NCI-H2107 treated with DMSO at 0.1 percent for 48 hours (cell line): ENCODE data around the gene FBXL22.

ENCODE experiments used
- DNase-seq: peaks from one replicate; lab custom pipeline; 2025; ENCODE audit not compliant: unreplicated experiment; lab: John Stamatoyannopoulos, UW

The FBXL22 gene, protein sequence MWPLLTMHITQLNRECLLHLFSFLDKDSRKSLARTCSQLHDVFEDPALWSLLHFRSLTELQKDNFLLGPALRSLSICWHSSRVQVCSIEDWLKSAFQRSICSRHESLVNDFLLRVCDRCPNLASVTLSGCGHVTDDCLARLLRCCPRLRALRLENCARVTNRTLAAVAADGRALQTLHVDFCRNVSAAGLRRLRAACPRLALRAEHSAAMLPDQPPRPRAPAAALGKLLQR

DNA sequence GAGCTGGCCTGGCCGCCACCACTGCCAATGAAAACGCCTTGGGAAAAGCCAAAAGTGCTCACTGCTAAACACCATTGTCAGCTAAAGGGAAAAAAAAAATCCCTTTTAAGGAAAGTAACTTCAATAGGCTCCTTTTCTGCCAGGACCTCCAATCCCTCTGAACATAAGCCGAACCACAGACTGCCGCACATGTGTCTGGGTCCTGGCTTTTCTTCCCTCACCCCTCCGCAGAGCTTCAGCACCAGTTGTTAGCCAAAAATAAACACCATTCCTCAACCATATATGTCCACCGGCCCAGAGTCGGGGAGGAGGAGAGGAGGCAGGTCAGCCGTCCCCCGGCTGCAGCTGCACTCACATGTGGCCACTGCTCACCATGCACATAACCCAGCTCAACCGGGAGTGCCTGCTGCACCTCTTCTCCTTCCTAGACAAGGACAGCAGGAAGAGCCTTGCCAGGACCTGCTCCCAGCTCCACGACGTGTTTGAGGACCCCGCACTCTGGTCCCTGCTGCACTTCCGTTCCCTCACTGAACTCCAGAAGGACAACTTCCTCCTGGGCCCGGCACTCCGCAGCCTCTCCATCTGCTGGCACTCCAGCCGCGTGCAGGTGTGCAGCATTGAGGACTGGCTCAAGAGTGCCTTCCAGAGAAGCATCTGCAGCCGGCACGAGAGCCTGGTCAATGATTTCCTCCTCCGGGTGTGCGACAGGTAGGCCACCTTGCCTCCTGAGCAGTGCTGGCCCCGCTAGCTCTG, at the start of gene FBXL22:
TSS of gene FBXL22 (plus strand) at position 350 of the 753 bp plus-strand sequence. CDS start at position 356, 6 bp downstream.
- DNase-seq: no peak

DNA sequence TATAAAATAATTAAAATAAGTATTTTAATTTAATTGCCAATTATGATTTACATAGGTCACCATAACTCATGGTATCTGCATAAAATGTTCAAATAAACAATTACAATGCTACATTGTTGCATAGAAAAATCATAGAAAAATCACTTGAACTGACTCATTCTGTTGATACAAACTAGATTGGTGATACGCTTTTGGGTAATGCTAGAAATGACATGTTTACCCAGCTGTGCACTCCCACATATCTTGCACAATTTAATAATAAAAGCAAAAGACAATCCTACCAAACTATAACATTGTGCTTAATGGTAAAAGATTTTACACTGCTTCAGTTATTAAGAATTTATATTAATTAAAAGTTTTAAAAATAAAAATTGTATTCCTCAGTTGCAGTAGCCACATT, 45.8 kb upstream of the FBXL22 start:
- DNase-seq: no peak

DNA sequence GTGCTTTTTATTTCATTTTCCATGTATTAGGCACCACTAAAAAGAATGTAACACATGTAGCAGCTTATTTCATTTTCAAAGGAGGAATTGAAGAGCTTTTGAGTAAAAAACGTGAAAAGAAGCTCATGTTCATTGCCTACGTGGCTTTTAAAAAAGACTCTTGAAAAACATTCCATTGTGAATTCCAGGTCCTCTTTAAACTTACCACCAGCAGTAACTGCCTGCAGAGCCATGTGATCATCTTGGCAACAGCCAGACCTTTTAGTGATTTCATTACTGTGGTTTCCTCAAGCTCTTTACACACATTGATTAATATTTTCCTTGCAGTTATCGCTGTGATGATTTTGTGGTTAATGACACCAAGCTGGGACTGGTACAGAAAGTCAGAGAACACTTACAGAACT, 43.8 kb upstream of the FBXL22 start:
- peak; percentile 18 for DNase-seq

DNA sequence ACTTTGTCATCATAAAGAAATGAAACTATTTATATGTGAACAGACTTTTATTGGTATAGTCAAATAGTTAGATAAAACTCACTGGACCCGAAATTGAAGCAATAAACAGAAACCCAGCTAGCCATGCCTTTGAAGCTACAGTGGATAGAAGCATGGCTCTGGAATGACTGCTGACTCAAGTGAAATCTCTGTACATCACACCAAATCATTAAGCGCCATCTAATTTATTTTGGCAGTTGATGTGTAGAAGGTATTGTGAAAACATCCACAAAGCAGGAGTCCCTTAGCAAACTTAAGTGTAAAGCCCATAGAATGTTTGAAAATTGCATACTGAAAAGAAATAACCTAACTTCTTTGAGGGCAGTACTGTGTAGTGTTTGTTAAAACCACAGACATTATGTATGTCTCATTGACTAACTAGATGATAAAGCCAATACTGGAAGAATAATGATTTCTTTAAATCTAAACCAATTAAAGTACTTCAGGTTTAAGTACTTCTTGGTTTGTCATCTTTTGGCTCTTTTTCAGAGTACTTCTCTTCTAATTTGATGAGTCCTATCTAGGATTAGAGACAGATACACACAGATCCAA, 42.8 kb upstream of the FBXL22 start:
- no peak for DNase-seq

DNA sequence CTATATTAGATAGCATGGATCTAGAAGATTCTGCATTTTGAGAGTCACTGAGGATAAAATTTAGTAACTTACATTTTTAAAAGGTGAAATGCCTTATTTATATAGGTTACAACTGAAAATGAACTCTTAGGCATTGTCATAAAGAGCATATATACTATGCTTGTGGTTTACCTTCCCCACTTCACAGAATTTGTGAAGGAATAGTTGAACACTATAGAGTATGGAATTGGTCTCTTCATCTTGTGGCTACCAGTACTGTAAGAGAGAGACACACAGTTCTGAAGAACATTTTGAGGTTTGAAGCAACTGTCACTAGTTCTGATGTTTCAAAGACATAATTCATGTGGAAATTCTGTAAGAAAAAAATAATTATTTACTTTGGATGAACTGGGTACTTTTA, 41.7 kb upstream of the FBXL22 start:
- no peak for DNase-seq

DNA sequence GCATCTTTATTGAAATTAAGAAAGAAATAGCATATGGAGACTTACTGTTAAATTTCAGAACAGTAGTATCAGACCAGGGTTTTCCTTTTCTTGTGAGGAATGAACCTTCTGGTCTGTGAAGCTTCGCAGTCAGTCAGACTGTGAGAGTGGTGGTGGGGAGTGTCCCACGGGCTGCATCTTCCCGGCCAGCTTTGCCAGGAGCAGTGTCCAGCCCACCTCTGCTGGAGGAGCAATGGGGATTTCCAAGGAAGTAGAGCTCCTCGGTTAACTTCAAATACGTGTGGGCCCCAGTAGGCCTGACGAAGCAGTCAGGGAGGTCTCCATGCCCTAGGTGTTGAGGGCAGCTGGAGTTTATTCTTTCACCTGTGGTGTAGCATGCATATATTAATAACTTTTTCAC, 40.9 kb upstream of the FBXL22 start:
- no peak for DNase-seq

DNA sequence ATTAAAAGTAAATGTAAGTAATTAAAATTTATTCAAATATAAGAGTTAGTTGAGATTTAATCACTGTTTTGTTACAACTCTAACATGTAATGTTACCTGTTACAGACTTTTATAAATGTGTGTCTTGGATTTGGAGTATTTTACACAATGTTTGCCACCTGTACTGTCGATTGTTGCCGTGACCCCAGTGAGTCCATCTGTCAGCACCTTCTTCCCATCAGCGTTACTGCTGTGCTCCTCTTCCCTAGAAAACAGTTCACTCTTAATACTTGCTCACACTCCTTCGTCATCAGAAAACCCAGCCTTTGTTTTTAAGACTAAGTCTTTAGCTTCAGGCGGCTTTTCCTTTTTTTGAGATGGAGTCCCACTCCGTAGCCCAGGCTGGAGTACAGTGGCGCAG, 40.5 kb upstream of the FBXL22 start:
- DNase-seq: no peak

DNA sequence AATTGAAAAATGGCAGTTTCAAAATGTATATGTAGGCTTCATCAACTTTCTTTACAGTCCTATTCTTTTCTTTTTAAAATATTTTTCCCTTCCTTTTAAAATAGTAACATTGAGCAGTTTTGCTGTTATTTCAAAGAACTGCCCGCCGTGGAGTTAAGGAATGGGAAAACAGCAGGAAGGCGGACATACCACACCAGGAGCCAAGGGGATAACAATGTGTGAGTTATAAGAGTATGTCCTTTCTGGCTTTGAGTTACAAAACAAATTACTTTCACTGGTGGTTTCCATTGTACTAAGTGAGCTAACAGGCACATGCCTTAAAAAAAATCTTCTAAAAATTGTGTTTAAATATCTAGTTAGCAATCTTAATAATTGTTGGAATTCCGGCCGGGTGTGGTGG, 37.4 kb upstream of the FBXL22 start:
- no peak for DNase-seq

DNA sequence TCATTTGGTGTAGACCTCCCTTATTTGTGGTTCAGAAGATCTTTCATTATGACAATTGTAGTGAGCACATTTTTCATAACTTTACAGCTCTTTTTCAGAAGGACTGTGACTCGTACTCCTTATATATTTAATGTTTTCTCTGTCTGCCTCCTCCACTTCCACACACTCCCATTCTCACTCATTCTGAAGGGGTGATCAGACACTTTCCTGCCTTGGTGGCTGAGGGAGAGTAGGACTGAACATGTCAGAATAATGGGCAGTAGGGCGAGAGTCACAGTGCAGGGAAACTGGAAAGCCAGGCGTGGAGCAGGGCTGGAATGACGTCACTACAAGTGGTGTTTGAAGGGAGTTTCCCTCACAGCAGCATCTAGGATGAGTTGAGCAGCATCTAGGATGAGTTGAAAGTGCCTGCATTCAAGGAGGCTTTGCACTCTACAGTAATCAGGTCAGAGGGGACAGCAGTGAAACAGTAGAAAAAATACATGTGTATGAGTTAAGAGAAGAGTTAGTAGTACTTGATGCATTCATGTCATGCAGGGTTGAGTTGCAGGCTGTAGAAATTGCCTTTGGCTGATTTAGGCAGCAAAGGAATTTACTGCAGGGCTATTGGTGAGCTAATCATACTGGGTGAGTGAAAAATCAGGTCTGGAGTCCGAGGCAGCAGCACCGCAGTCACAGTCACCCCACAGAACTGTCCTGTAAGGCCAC, 36.3 kb upstream of the FBXL22 start:
- no peak for DNase-seq

DNA sequence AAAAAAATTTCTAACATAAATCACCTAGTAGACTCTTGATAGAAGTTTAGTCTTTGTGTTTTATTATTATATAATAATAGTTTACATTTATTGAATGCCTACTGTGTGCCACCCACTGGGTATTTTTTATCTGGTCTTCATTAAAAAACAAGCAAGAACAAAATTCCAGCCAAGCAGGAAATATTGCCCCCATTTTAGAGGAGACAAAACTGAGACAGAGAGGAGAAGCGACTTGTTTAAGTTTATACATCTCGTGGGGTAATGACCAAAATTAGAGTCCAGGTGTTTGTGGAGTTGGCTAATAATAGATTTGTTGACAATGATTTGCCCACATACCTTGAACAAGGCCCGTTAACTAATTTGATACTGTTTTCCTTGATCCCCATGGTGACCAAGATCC, 33.1 kb upstream of the FBXL22 start:
- DNase-seq: no peak

DNA sequence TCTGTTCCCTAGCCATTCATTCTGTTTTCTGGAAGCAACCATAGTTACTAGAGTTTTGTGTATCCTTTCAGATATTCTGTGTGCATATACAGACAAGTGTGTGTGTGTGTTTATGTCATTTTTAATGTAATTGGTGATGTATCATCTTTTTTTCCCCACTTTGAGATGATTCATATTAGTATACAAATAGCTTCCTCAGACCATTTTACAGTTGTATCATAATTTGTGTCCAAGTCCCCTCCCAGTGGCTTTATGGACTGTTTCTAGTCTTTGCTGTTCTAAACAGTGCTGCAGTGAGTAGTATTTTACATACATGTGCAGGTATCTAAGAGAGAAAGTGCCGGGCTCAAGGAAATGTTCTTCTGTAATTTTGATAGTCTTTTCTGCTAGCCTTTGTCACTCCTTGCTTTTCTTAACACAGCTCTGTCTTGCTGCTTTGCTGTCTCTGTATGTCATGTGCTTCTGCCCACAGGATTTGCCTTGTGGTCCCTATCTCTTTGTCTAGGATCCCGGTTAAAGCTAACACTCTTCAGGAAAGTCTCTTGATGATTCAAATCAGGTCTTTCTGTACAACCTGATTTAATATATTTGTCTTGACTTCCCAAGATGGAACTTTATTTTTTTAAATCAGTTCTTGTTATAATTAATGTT, 31.5 kb upstream of the FBXL22 start:
- DNase-seq: no peak

DNA sequence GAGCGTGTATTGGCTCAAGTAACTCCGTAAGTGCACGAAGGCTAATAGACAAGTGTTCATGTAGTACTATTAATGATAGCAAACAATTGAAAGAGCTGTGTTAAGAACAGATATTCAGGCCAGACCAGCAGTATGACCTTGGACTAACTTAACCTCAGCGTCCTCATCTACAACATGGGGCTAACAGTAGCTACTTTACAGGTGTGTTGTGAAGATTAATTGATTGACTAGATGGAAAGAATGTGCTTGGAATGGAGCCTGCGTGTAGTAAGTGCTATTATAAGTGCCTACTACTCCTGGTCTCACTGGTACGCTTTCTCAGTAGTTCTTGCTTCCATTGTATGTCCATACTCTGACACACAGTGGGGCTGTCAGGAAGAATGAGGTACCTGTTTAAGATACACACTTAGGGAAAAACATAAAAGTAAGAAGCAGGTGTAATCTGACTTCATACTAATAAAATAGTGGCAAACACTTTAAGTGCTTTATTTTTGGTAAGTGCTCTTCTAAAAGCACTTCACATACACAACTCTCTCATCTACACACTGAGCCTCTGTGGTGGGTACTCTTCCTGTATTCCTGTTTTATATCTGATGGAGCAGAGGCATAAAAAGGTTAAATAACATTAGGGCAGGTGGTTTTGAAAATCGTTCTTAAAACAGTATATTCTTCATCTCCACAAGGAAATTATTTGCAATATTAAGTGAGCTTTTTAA, 24.3 kb upstream of the FBXL22 start:
- DNase-seq: peak; percentile 34

DNA sequence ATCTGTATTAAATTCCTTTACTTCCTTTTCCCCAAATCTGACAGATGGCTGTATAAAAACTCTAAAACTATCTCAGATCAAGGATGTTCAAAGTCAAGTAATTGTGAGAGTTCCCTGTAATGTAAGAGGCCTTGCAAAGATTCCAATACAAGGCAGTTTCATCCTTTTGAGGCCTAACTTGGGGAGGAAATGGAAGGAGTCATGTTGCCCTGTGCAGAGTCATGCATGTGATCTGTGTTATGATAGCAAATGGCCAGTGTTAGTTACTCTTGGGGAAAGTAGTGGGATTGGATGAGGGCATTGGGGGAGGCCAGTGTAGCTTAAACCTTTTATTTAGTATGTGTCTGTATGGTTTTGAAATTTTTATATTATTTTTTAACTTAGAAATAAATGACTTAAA, 23.7 kb upstream of the FBXL22 start:
- DNase-seq: no peak

DNA sequence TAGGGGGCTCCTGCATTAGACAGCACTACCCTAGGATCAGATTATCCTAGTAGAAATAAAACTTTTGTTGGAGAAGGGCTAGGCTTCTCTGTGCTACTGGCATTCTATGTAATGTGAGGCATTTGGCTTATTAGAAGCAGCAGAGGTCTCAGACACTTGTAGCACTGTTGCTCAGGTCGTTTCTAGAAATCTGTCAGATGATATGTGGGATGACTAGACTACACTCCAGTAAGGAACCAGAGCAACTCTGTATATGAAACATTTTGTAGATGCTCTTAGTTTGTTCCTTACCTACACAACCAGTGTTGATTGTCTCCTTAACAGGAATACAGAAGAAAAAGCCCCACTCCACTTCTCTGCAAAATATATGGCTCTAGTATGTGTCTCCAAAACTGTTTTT, 21.9 kb upstream of the FBXL22 start:
- no peak for DNase-seq

DNA sequence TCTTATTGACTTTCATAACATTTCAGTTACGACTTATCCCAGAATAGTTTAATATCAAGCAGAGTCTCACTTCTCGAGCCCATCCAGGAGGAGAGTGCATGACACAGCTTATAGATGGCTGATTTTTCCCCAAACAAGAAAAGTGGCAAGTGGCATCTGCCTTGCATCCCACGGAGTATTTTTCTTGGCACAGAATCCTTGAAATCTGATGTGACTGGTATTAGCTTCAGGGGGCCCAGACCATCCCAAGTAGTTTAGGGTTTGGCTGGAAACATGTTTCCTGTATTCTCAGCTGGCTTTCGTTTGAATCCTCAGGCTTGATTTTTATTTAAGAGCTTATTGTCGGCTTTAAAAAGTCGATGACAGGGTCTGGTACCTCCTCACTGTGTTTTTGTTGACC, 20.7 kb upstream of the FBXL22 start:
- DNase-seq: no peak

DNA sequence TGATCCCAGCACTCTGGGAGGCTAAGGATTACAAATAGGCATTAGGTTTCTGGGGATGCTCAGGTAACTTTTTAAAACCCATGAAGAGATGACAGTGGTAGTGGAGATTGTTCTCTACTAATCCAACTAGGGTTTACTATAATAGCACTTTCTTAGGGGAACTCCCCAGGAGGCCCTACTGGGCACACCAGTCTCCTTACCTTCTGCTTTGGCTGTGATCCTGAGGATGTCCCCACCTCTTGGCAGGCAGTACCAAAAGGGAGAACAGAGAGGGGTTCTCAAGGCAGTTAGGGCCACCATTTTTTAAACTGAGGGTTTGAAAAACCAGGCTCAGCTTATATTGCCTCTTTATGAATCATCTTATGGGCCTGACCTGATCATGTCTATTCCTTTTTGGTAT, 15.0 kb upstream of the FBXL22 start:
- DNase-seq: no peak

DNA sequence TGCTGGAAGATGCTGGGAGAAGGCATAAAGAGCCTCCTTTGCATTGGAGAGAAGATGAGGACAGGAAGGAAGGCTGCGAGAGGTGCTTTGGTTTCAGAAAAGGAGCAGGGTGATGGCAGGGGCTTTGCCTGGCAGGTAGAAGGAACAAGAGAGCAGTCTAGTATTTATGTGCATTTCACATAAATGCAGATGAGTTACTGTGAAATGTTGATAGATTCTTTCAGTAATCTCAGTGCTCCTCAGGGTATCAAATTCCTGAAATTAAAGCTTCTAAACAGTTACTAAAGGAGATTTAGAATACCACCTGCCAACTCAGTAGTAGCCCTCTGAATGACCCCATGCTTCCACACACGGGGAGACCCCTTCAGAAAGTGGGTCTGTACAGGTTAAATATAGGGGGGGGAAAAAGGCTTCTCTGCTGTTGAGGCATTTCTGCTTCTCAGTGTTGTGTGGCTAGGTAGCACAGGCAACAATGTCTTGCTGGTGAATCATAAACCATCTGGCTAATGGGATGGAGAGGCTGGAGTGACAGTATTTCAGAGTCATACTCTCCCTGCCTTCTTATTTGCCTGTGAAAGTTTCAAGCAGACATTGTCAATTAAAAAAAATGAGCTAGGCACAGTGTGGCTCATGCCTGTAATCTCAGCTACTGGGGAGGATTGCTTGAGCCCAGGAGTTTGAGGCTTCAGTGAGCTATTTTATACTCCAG, 14.3 kb upstream of the FBXL22 start:
- DNase-seq: no peak

DNA sequence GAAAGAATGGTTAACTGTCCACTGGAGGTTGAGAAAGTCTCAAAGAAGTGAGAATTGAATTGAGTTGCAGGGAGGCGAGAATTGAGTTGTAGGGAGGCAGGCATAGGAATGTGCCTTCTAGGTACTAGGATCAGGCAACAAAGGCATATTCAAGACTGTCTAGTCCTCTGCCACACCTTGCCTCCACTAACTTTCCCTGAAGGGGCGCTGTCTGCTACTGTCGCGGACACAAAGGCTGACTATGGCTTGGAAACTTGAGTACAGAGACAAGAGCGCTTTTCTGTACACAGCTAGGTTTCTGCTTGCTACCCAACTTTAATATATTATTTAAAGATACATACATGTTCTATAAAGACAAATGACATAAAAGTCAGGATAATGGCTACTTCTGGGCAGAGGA, 10.4 kb upstream of the FBXL22 start:
- no peak for DNase-seq

DNA sequence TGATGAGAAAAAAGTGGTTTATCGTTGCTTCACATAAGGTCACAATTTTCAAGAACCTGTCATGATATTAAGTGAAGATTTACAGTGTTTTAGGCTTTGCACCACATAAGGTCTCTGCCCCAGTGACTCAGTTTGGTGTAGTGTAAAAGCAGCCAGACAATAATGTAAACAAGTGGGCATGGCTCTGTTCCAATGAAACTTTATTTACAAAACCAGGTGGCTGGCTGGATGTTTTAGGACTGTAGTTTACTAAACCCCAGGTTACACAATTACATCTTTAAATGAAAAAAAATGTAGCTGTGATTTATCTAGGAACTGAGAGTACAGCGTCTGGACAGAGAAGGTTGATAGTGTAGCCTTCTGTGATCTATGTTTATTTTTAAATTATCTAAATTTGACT, 9.7 kb upstream of the FBXL22 start:
- DNase-seq: no peak

DNA sequence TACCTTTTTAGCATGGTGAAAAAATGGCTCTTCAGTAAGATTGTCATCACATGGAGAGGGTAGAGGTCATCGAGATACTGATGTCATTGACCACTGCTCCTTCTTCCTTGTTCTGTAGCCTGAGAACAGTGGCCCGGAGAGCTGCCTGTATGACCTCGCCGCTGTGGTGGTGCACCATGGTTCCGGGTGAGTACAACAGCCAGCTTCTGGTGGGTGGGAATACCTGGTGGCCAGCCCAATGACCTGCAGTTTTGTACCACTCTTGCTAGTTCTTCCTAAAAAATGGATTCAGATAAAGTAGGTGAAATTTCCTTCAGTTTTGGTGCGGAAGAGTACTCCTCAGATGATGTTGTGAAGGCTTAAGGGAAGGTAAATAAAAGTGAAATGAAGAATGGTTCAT, 8.4 kb upstream of the FBXL22 start:
- no peak for DNase-seq
